HG03469 (cell line): ENCODE measurements around the gene METTL16.

ENCODE experiments used
- ATAC-seq: cut with Tn5 transposase; IDR thresholded peaks from one replicate; pipeline ENCODE4 v1.9.1; 2021; ENCODE audit warnings: mild to moderate bottlenecking, moderate library complexity, moderate number of reproducible peaks; ENCODE audit not compliant: unreplicated experiment

The METTL16 gene

GRCh38 chr17:2397247-2398171, 114.2 kb downstream of the METTL16 start:
- ATAC-seq: no peak

GRCh38 chr17:2396568-2397246, 115.0 kb downstream of the METTL16 start:
- ATAC-seq: no peak

DNA sequence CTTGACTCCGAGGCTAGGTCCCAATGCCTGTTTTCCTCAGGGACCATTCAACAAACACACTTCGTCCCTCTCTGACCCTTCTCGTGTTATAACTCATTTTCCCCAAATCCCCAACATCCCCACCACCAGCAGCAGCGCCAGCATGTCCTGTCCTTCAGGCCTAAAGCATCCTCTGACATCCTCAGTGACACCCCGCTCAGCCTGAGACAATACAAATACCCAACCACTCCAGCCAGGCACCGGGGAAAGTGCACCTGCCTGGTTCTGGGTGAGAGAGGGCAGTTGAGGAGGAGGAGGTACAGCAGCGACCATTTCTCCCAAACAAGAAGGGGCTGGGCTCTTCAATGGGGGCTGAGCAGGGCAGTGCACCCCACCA, 115.5 kb downstream of the METTL16 start:
- ATAC-seq: no peak

DNA sequence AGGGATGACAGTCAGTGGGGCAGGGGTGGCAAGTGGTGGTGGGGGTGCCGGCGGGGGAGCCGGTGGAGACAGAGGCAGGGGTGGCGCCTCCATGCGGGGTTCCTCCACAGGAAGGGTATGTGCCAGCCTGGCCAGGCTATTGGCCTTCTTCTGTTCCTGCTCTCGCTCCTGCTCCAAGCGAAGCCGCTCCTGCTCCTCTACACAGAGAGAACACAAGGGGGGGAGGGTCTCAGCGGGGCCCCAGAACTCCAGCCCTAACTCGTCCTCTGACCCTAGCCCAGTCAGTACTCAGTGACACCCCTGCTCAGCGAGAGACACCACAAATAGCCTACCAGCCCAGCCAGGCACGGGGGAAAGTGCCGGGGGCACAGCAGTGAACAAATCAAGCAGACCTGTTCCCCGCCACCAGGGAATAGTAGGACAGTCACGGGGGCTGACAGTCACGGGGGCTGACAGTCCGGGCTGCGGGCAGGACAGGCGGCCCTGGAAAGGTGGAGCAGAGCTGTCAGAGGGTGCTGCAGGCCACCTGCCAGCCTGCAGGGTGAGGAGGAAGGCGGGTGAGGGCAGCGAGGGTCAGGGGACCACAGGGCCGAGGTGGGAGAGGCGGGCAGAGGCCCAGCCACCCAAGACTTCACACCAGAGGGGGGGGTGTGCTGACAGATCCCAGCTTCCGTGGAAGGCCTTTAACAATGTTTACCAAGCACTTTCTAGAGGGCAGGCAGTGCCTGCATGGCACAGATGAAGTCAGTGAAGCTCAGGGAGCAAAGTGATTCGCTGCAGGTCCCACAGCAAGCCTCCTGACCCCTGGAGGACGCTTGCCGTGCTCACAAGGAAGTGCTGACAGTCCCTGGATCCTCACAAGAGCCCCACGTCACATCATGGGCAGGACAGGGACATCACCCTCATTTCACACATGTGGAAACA, 116.2 kb downstream of the METTL16 start:
- no peak for ATAC-seq

DNA sequence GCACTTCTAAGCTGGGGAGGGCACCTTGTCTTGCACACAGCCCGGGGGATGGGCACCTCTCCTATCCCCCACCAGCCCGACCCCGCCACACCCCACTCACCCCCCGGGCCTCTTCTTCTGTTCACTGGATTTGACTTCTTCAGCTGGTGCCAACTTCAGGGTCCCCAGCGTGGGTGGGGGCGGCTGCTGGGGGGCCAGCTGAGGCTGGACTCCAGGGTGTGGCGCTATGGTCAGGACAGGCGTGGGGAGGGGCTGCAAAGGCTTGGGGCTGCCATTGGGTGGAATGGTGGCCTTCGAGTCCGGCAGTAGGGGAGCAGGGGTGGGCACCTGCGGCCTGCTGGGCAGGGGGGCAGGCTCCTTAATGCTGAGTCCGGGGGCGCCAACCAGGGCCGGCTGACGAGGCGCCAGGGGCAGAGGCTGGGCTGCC, 116.9 kb downstream of the METTL16 start:
- no peak for ATAC-seq

GRCh38 chr17:2393954-2394749, 117.5 kb downstream of the METTL16 start:
- ATAC-seq: no peak

GRCh38 chr17:2393174-2393953, 118.3 kb downstream of the METTL16 start:
- peak; percentile 7 for ATAC-seq

GRCh38 chr17:2392252-2393173, 119.2 kb downstream of the METTL16 start:
- peak; percentile 26 for ATAC-seq

DNA sequence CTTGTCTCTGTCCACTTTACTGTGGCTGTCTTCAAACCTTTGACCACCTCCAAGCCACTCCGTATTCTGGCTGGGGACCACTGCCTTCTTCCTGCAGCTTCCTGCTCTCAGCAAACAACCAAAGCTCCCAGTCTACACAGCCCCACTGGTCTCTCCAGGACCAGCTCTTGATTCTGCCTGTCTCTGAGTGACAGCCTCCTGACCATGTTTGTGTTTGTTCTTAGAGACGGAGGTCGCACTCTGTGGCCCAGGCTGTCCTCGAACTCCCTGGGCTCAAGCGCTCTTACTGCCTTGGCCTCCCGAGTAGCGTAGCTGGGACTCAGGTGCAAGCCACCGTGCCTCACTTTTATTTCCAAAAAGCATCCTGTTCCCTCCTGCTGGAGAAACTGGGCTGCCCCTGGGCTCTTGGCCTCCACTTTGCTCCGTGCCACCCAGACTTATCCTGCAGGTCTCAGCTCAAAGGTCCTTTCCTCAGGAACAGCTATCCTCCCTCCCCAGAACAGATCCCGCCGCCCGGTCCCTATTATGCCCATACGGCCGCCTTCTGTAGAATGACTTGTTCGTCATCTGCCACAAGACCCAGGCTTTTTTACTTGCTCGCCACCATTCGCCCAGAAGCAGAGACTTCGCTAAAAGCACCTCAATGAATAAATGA, 120.0 kb downstream of the METTL16 start:
- no peak for ATAC-seq

- ATAC-seq: no peak
Measured at GRCh38 chr17:2390199-2390836, 121.4 kb downstream of the METTL16 start.

- ATAC-seq: no peak
Measured at GRCh38 chr17:2388683-2389055, 123.0 kb downstream of the METTL16 start.

- no peak for ATAC-seq
Measured at GRCh38 chr17:2388020-2388682, 123.5 kb downstream of the METTL16 start.

- ATAC-seq: no peak
Measured at GRCh38 chr17:2387086-2388019, 124.3 kb downstream of the METTL16 start.

- ATAC-seq: no peak
Measured at GRCh38 chr17:2386400-2387085, 125.1 kb downstream of the METTL16 start.
